Neural cell (in vitro differentiated cells): ENCODE results near the gene STRADA. TPM values are rescaled to one million over a fixed set of nuclear protein-coding genes. Genes with fewer than 3 reads are reported as not detected.

ENCODE experiments used
- H2AFZ ChIP-seq: fragments of 200-600, 300-800 bp; sonication (generic), shearing (Covaris generic); 2 replicates; pipeline ENCODE4 v1.6.0; 2014; ENCODE audit warnings: low read depth, mild to moderate bottlenecking, antibody characterized with exemption, low read length, moderate library complexity
- H3F3A ChIP-seq: fragments of 200-600 bp; shearing (Covaris generic); 2 replicates; pipeline ENCODE4 v1.6.1; 2016; ENCODE audit warnings: mild to moderate bottlenecking, moderate library complexity, mixed read lengths, antibody characterized with exemption, low read length; ENCODE audit not compliant: insufficient read depth, poor library complexity, severe bottlenecking
- H3K27ac ChIP-seq: fragments of 200-600, 300-800 bp; sonication (generic), shearing (Covaris generic); 2 replicates; pipeline ENCODE4 v1.5.1; 2014; ENCODE audit warnings: mild to moderate bottlenecking, low read length, moderate library complexity
- H3K27me3 ChIP-seq: fragments of 300-800, 200-600 bp; sonication (generic), shearing (Covaris generic); 2 replicates; pipeline ENCODE4 v1.6.0; 2014; ENCODE audit warnings: mild to moderate bottlenecking, low read depth, low read length, moderate library complexity; ENCODE audit not compliant: insufficient read depth
- H3K36me3 ChIP-seq: fragments of 300-800, 200-600 bp; sonication (generic), shearing (Covaris generic); 2 replicates; pipeline ENCODE4 v1.5.1; 2014; ENCODE audit warnings: mild to moderate bottlenecking, antibody characterized with exemption, low read length, moderate library complexity; ENCODE audit not compliant: insufficient read depth
- H3K4me2 ChIP-seq: fragments of 300-800, 200-600 bp; sonication (generic), shearing (Covaris generic); 2 replicates; pipeline ENCODE4 v1.6.0; 2014; ENCODE audit warnings: mild to moderate bottlenecking, low read length
- H3K4me3 ChIP-seq: fragments of 300-800, 200-600 bp; sonication (generic), shearing (Covaris generic); 2 replicates; pipeline ENCODE4 v1.5.1; 2014; ENCODE audit warnings: mild to moderate bottlenecking, low read length, moderate library complexity
- H3K79me2 ChIP-seq: fragments of 200-600 bp; shearing (Covaris generic); replicated peaks from 2 replicates; pipeline ENCODE4 v1.6.0; 2014; ENCODE audit warnings: mild to moderate bottlenecking, low read length, moderate library complexity; ENCODE audit not compliant: insufficient read depth
- H3K9ac ChIP-seq: fragments of 300-800, 200-600 bp; sonication (generic), shearing (Covaris generic); 2 replicates; pipeline ENCODE4 v1.6.1; 2016; ENCODE audit warnings: mild to moderate bottlenecking, low read length, mixed read lengths
- H3K9me2 ChIP-seq: fragments of 200-600 bp; shearing (Covaris generic); 2 replicates; pipeline ENCODE4 v1.6.1; 2016; ENCODE audit warnings: mild to moderate bottlenecking, low read length, mixed read lengths; ENCODE audit not compliant: insufficient read depth
- H3K9me3 ChIP-seq: fragments of 200-600, 300-800 bp; sonication (generic), shearing (Covaris generic); 2 replicates; pipeline ENCODE4 v1.6.1; 2016; ENCODE audit warnings: mild to moderate bottlenecking, mixed run types, low read length, moderate library complexity, mixed read lengths
- H4K20me1 ChIP-seq: fragments of 200-600 bp; shearing (Covaris generic); 2 replicates; pipeline ENCODE4 v1.6.1; 2016; ENCODE audit warnings: mild to moderate bottlenecking, mixed run types; ENCODE audit not compliant: insufficient read depth
- EP300 ChIP-seq: fragments of 450-650 bp; conservative IDR thresholded peaks from 2 replicates; pipeline ENCODE4 v1.6.1; 2014; ENCODE audit warnings: antibody characterized with exemption, mild to moderate bottlenecking, moderate library complexity; ENCODE audit not compliant: poor library complexity, severe bottlenecking
- EZH2 ChIP-seq: fragments of 200-600, 300-800 bp; shearing (Covaris generic), sonication (generic); IDR thresholded peaks from 2 replicates; pipeline ENCODE4 v1.6.1; 2014; ENCODE audit warnings: antibody characterized with exemption, low read length, borderline replicate concordance, mild to moderate bottlenecking; ENCODE audit not compliant: insufficient read depth, poor library complexity, severe bottlenecking
- MXI1 ChIP-seq: fragments of 450-650 bp; conservative IDR thresholded peaks from 2 replicates; pipeline ENCODE4 v1.6.1; 2014; ENCODE audit warnings: antibody characterized with exemption, mild to moderate bottlenecking; ENCODE audit not compliant: poor library complexity, severe bottlenecking
- POLR2AphosphoS5 ChIP-seq: IDR thresholded peaks from 2 replicates; pipeline ENCODE4 v1.6.1; 2012
- RAD21 ChIP-seq: fragments of 450-650 bp; conservative IDR thresholded peaks from 2 replicates; pipeline ENCODE4 v1.6.1; 2014; ENCODE audit warnings: antibody characterized with exemption, mild to moderate bottlenecking, moderate library complexity
- SMC3 ChIP-seq: fragments of 450-650 bp; conservative IDR thresholded peaks from 2 replicates; pipeline ENCODE4 v1.6.1; 2014; ENCODE audit warnings: antibody characterized with exemption, mild to moderate bottlenecking, moderate library complexity; ENCODE audit not compliant: poor library complexity
- TAF1 ChIP-seq: IDR thresholded peaks from 2 replicates; pipeline ENCODE4 v1.6.1; 2012; ENCODE audit warnings: low read depth
- polyA plus RNA-seq: library from polyadenylated mRNA; depleted of rRNA; stranded (reverse); fragments of >200 nt; gene quantifications from 2 replicates; pipeline ENCODE4 v1.2.3, GENCODE V29; 2014
- TF ChIP-seq, protein P1 (sequence below): fragments of 450-650 bp; IDR thresholded peaks from 2 replicates; pipeline ENCODE4 v1.5.1; 2014; ENCODE audit warnings: antibody characterized with exemption, mild to moderate bottlenecking, moderate library complexity; ENCODE audit not compliant: poor library complexity, severe bottlenecking
- TF ChIP-seq, protein P2 (sequence below): IDR thresholded peaks from 2 replicates; pipeline ENCODE4 v1.6.1; 2012; ENCODE audit warnings: borderline replicate concordance

STRADA gene
- polyA plus RNA-seq, 1 donor from 2014 or later = 18.4 TPM

DNA sequence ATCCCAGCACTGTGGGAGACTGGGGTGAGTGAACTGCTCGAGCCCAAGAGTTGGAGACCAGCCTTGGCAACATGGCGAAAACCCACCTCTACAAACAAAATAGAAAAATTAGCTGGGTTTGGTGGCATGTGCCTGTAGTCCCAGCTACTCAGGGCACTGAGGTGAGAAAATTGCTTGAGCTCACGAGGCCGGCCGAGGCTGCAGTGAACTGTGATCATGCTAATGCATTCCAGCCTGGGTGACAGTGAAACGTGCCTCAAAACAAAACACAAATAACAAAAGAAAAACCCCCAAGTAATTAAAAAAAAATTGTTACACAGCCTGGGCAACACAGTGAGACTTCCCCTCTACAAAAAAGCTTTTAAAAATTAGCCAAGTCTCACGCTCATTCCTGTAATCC lies 26.8 kb upstream of the STRADA start:
- no peaks in the 10 kb centered on the region for H3K36me3 ChIP-seq
- H3K9me2 ChIP-seq = no peaks in the 10 kb centered on the region
- no peaks in the 10 kb centered on the region for H3F3A ChIP-seq
- TF ChIP-seq, protein P1, sequence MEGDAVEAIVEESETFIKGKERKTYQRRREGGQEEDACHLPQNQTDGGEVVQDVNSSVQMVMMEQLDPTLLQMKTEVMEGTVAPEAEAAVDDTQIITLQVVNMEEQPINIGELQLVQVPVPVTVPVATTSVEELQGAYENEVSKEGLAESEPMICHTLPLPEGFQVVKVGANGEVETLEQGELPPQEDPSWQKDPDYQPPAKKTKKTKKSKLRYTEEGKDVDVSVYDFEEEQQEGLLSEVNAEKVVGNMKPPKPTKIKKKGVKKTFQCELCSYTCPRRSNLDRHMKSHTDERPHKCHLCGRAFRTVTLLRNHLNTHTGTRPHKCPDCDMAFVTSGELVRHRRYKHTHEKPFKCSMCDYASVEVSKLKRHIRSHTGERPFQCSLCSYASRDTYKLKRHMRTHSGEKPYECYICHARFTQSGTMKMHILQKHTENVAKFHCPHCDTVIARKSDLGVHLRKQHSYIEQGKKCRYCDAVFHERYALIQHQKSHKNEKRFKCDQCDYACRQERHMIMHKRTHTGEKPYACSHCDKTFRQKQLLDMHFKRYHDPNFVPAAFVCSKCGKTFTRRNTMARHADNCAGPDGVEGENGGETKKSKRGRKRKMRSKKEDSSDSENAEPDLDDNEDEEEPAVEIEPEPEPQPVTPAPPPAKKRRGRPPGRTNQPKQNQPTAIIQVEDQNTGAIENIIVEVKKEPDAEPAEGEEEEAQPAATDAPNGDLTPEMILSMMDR = no peak
- TF ChIP-seq POLR2AphosphoS5 (no peak), TAF1 (no peak), EZH2 (no peak), MXI1 (no peak), RAD21 (no peak), EP300 (no peak)
- TF ChIP-seq, protein P2, sequence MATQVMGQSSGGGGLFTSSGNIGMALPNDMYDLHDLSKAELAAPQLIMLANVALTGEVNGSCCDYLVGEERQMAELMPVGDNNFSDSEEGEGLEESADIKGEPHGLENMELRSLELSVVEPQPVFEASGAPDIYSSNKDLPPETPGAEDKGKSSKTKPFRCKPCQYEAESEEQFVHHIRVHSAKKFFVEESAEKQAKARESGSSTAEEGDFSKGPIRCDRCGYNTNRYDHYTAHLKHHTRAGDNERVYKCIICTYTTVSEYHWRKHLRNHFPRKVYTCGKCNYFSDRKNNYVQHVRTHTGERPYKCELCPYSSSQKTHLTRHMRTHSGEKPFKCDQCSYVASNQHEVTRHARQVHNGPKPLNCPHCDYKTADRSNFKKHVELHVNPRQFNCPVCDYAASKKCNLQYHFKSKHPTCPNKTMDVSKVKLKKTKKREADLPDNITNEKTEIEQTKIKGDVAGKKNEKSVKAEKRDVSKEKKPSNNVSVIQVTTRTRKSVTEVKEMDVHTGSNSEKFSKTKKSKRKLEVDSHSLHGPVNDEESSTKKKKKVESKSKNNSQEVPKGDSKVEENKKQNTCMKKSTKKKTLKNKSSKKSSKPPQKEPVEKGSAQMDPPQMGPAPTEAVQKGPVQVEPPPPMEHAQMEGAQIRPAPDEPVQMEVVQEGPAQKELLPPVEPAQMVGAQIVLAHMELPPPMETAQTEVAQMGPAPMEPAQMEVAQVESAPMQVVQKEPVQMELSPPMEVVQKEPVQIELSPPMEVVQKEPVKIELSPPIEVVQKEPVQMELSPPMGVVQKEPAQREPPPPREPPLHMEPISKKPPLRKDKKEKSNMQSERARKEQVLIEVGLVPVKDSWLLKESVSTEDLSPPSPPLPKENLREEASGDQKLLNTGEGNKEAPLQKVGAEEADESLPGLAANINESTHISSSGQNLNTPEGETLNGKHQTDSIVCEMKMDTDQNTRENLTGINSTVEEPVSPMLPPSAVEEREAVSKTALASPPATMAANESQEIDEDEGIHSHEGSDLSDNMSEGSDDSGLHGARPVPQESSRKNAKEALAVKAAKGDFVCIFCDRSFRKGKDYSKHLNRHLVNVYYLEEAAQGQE = no peak
- no peak overlapping the region for H3K4me3 ChIP-seq
- no peak overlapping the region for H2AFZ ChIP-seq
- H4K20me1 ChIP-seq = no peaks in the 10 kb centered on the region
- H3K4me2 ChIP-seq = no peak overlapping the region
- H3K27me3 ChIP-seq = no peaks in the 10 kb centered on the region
- no peak overlapping the region for H3K9ac ChIP-seq
- H3K79me2 ChIP-seq = peaks cover 48% of the 10 kb centered on the region
- no peak overlapping the region for H3K27ac ChIP-seq
- H3K9me3 ChIP-seq = no peaks in the 10 kb centered on the region

DNA sequence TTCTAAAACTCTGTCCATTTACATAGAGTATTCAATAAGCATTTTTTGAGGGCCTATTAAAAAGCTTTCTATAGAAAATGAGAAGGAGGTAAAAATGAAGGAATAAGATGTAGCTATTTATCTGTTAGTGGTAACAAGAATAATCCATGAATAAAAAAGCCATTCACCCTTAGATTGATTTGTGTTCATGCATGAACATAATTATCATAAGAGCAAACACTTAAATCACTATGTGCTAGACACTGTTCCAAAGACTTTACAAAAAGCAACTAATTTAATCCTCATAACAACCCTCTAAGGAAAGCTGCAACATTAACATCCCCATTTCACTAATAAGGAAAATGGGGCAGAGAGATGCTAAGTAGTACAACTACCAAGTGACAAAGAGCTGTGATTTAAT lies 25.2 kb upstream of the STRADA start:
- H3K4me3 ChIP-seq = no peak overlapping the region
- no peak overlapping the region for H2AFZ ChIP-seq
- no peak overlapping the region for H3K4me2 ChIP-seq
- H3K79me2 ChIP-seq = peaks cover 38% of the 10 kb centered on the region
- no peak overlapping the region for H3K27ac ChIP-seq
- H4K20me1 ChIP-seq = no peaks in the 10 kb centered on the region
- H3K27me3 ChIP-seq = no peaks in the 10 kb centered on the region
- H3K9ac ChIP-seq = no peak overlapping the region
- no peaks in the 10 kb centered on the region for H3K36me3 ChIP-seq
- H3F3A ChIP-seq = no peaks in the 10 kb centered on the region
- H3K9me2 ChIP-seq = no peaks in the 10 kb centered on the region
- no peaks in the 10 kb centered on the region for H3K9me3 ChIP-seq
- TF ChIP-seq MXI1 (no peak), SMC3 (no peak), TAF1 (no peak), RAD21 (no peak), EZH2 (no peak), EP300 (no peak), POLR2AphosphoS5 (no peak)
- TF ChIP-seq, protein P2 = no peak
- TF ChIP-seq, protein P1 = no peak
